Activated T-cell treated with anti-CD3 and anti-CD28 coated beads, Interleukin-2, amount 50 U/mL, for 24 hours (primary cell): ENCODE measurements around the gene UBE2J2.

Source experiments
- DNase-seq: peaks from one replicate; pipeline ENCODE4 v3.0.0-alpha.2; 2020
- H3K27ac Mint-ChIP-seq: 2 replicates; pipeline ENCODE4 v1.8.0; 2020; ENCODE audit warnings: mild to moderate bottlenecking, mixed read lengths
- H3K27me3 Mint-ChIP-seq: 2 replicates; pipeline ENCODE4 v1.8.0; 2020; ENCODE audit warnings: mixed read lengths
- H3K36me3 Mint-ChIP-seq: 2 replicates; pipeline ENCODE4 v1.8.0; 2020; ENCODE audit warnings: low read depth, mixed read lengths
- H3K4me1 Mint-ChIP-seq: 2 replicates; pipeline ENCODE4 v1.8.0; 2020; ENCODE audit warnings: low read depth, mixed read lengths
- H3K4me3 Mint-ChIP-seq: 2 replicates; pipeline ENCODE4 v1.8.0; 2020; ENCODE audit warnings: mild to moderate bottlenecking, moderate library complexity, mixed read lengths
- H3K9me3 Mint-ChIP-seq: 2 replicates; pipeline ENCODE4 v1.8.0; 2020; ENCODE audit warnings: mixed read lengths

The UBE2J2 gene

GRCh38 chr1:1268284-1268682, 5.4 kb downstream of the UBE2J2 start:
- Mint-ChIP-seq H3K4me3 (no peak overlapping the region), H3K36me3 (peaks cover 86% of the 10 kb centered on the region)

GRCh38 chr1:1267488-1268283, 6.0 kb downstream of the UBE2J2 start:
- DNase-seq, result no peak
- Mint-ChIP-seq H3K4me1 (peaks cover 40% of the 10 kb centered on the region), H3K4me3 (no peak overlapping the region), H3K36me3 (peaks cover 86% of the 10 kb centered on the region), H3K9me3 (no peaks in the 10 kb centered on the region), H3K27me3 (no peaks in the 10 kb centered on the region), H3K27ac (peak overlapping the region; percentile 67)

More at GRCh38 chr1:1268284-1268682, 5.4 kb downstream of the UBE2J2 start:
- DNase-seq, result no peak
- Mint-ChIP-seq H3K27ac (peak overlapping the region; percentile 50), H3K4me1 (peaks cover 39% of the 10 kb centered on the region), H3K27me3 (no peaks in the 10 kb centered on the region), H3K9me3 (no peaks in the 10 kb centered on the region)

GRCh38 chr1:1264868-1265272, 8.8 kb downstream of the UBE2J2 start:
- Mint-ChIP-seq H3K9me3 (no peaks in the 10 kb centered on the region), H3K4me3 (no peak overlapping the region), H3K4me1 (peaks cover 26% of the 10 kb centered on the region), H3K36me3 (peaks cover 88% of the 10 kb centered on the region), H3K27ac (peak overlapping the region; percentile 26), H3K27me3 (no peaks in the 10 kb centered on the region)
- DNase-seq, result no peak

- H3K36me3 Mint-ChIP-seq, result peaks cover 92% of the 10 kb centered on the region
- DNase-seq, result no peak
- no peaks in the 10 kb centered on the region for H3K27me3 Mint-ChIP-seq
- no peak overlapping the region for H3K27ac Mint-ChIP-seq
- peaks cover 27% of the 10 kb centered on the region for H3K4me1 Mint-ChIP-seq
- no peaks in the 10 kb centered on the region for H3K9me3 Mint-ChIP-seq
- no peak overlapping the region for H3K4me3 Mint-ChIP-seq
Observed at GRCh38 chr1:1264026-1264425, 9.6 kb downstream of the UBE2J2 start.

- Mint-ChIP-seq H3K36me3 (peaks cover 90% of the 10 kb centered on the region), H3K27ac (no peak overlapping the region), H3K9me3 (no peaks in the 10 kb centered on the region), H3K4me3 (no peak overlapping the region), H3K4me1 (peaks cover 27% of the 10 kb centered on the region), H3K27me3 (no peaks in the 10 kb centered on the region)
- no peak for DNase-seq
Observed at GRCh38 chr1:1262758-1263157, 10.9 kb downstream of the UBE2J2 start.

- no peak overlapping the region for H3K4me3 Mint-ChIP-seq
- peaks cover 91% of the 10 kb centered on the region for H3K36me3 Mint-ChIP-seq
- no peak for DNase-seq
- no peaks in the 10 kb centered on the region for H3K9me3 Mint-ChIP-seq
- peaks cover 25% of the 10 kb centered on the region for H3K4me1 Mint-ChIP-seq
- H3K27me3 Mint-ChIP-seq, result no peaks in the 10 kb centered on the region
- no peak overlapping the region for H3K27ac Mint-ChIP-seq
Observed at GRCh38 chr1:1262071-1262470, 11.6 kb downstream of the UBE2J2 start.

GRCh38 chr1:1260843-1261560, 12.7 kb downstream of the UBE2J2 start:
- Mint-ChIP-seq H3K27me3 (no peaks in the 10 kb centered on the region), H3K4me1 (peaks cover 24% of the 10 kb centered on the region), H3K4me3 (no peak overlapping the region), H3K9me3 (no peaks in the 10 kb centered on the region), H3K27ac (peak overlapping the region; percentile 77), H3K36me3 (peaks cover 94% of the 10 kb centered on the region)
- no peak for DNase-seq

- Mint-ChIP-seq H3K4me3 (no peak overlapping the region), H3K27ac (peak overlapping the region; percentile 77), H3K9me3 (no peaks in the 10 kb centered on the region), H3K27me3 (no peaks in the 10 kb centered on the region), H3K36me3 (peaks cover 94% of the 10 kb centered on the region), H3K4me1 (peaks cover 21% of the 10 kb centered on the region)
- DNase-seq, result no peak
Observed at GRCh38 chr1:1259951-1260600, 13.6 kb downstream of the UBE2J2 start.

GRCh38 chr1:1259540-1259939, 14.1 kb downstream of the UBE2J2 start:
- Mint-ChIP-seq H3K27me3 (no peaks in the 10 kb centered on the region), H3K9me3 (no peaks in the 10 kb centered on the region), H3K4me3 (no peak overlapping the region), H3K27ac (no peak overlapping the region), H3K36me3 (peaks cover 94% of the 10 kb centered on the region), H3K4me1 (peaks cover 21% of the 10 kb centered on the region)
- DNase-seq, result no peak

- DNase-seq, result no peak
- H3K36me3 Mint-ChIP-seq, result peaks cover 91% of the 10 kb centered on the region
Observed at GRCh38 chr1:1259119-1259488, 14.6 kb downstream of the UBE2J2 start.

GRCh38 chr1:1256956-1257871, 16.4 kb downstream of the UBE2J2 start:
- no peak for DNase-seq
- no peak overlapping the region for H3K4me3 Mint-ChIP-seq
- no peaks in the 10 kb centered on the region for H3K27me3 Mint-ChIP-seq
- H3K27ac Mint-ChIP-seq, result peak overlapping the region; percentile 3
- peaks cover 13% of the 10 kb centered on the region for H3K4me1 Mint-ChIP-seq
- H3K9me3 Mint-ChIP-seq, result no peaks in the 10 kb centered on the region
- H3K36me3 Mint-ChIP-seq, result peaks cover 89% of the 10 kb centered on the region

More at GRCh38 chr1:1259119-1259488, 14.6 kb downstream of the UBE2J2 start:
- no peak overlapping the region for H3K4me3 Mint-ChIP-seq
- H3K27me3 Mint-ChIP-seq, result no peaks in the 10 kb centered on the region
- H3K9me3 Mint-ChIP-seq, result no peaks in the 10 kb centered on the region
- peaks cover 21% of the 10 kb centered on the region for H3K4me1 Mint-ChIP-seq
- no peak overlapping the region for H3K27ac Mint-ChIP-seq

GRCh38 chr1:1255611-1256010, 18.0 kb downstream of the UBE2J2 start:
- no peak overlapping the region for H3K4me3 Mint-ChIP-seq
- no peak for DNase-seq
- H3K9me3 Mint-ChIP-seq, result no peaks in the 10 kb centered on the region
- peaks cover 84% of the 10 kb centered on the region for H3K36me3 Mint-ChIP-seq
- H3K27me3 Mint-ChIP-seq, result no peaks in the 10 kb centered on the region
- H3K27ac Mint-ChIP-seq, result no peak overlapping the region
- peaks cover 11% of the 10 kb centered on the region for H3K4me1 Mint-ChIP-seq

- peaks cover 80% of the 10 kb centered on the region for H3K36me3 Mint-ChIP-seq
- H3K27me3 Mint-ChIP-seq, result no peaks in the 10 kb centered on the region
- DNase-seq, result no peak
- no peak overlapping the region for H3K27ac Mint-ChIP-seq
- no peak overlapping the region for H3K4me3 Mint-ChIP-seq
- H3K9me3 Mint-ChIP-seq, result no peaks in the 10 kb centered on the region
- H3K4me1 Mint-ChIP-seq, result peaks cover 15% of the 10 kb centered on the region
Observed at GRCh38 chr1:1255078-1255477, 18.6 kb downstream of the UBE2J2 start.

GRCh38 chr1:1254667-1254998, 19.0 kb downstream of the UBE2J2 start:
- H3K4me1 Mint-ChIP-seq, result peaks cover 19% of the 10 kb centered on the region
- no peak overlapping the region for H3K4me3 Mint-ChIP-seq
- DNase-seq, result no peak
- peaks cover 76% of the 10 kb centered on the region for H3K36me3 Mint-ChIP-seq
- H3K9me3 Mint-ChIP-seq, result no peaks in the 10 kb centered on the region
- no peak overlapping the region for H3K27ac Mint-ChIP-seq
- H3K27me3 Mint-ChIP-seq, result no peaks in the 10 kb centered on the region
